Measurements from ENCODE around the gene FAM217A. TPM values are rescaled to one million over a fixed set of nuclear protein-coding genes. Genes with fewer than 3 reads are reported as not detected.

Gene FAM217A
- total RNA-seq, 1 donor from 2014 or later: not detected

DNA sequence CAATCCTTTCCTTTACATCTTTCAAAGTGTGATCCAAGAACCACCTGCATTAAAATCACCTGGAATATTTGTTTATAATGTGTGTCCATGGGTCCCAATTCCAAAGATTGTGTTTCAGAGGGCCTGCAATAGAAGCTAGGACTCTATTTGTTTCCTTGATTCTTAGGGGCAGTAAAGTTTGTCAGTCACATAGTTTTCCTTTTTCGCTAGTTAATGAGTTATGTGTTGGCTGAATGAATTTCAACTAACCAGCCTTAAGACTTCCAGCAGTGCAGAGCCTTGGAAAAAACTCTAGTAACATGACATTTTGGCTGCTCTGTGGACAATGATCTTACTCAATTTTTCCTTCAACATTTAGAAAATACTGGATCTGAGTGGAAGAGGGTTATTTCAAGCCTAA, 11.3 kb downstream of the FAM217A start:
- H3K9me3 Mint-ChIP-seq: no peaks in the 10 kb centered on the region
- TF ChIP-seq, protein P1, sequence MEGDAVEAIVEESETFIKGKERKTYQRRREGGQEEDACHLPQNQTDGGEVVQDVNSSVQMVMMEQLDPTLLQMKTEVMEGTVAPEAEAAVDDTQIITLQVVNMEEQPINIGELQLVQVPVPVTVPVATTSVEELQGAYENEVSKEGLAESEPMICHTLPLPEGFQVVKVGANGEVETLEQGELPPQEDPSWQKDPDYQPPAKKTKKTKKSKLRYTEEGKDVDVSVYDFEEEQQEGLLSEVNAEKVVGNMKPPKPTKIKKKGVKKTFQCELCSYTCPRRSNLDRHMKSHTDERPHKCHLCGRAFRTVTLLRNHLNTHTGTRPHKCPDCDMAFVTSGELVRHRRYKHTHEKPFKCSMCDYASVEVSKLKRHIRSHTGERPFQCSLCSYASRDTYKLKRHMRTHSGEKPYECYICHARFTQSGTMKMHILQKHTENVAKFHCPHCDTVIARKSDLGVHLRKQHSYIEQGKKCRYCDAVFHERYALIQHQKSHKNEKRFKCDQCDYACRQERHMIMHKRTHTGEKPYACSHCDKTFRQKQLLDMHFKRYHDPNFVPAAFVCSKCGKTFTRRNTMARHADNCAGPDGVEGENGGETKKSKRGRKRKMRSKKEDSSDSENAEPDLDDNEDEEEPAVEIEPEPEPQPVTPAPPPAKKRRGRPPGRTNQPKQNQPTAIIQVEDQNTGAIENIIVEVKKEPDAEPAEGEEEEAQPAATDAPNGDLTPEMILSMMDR (conservative IDR thresholded peaks at IDR 0.05): no peak
- H3K4me1 Mint-ChIP-seq (ENCODE audit: unreplicated experiment): no peaks in the 10 kb centered on the region
- H3K27me3 Mint-ChIP-seq: no peaks in the 10 kb centered on the region
- H3K27ac Mint-ChIP-seq: no peak overlapping the region
- H3K36me3 Mint-ChIP-seq: peaks cover 26% of the 10 kb centered on the region
- no peak for DNase-seq (ENCODE audit: extremely low spot score, unreplicated experiment)
- no peak overlapping the region for H3K4me3 Mint-ChIP-seq

GRCh38 chr6:4066029-4066755, 12.7 kb downstream of the FAM217A start:
- DNase-seq (ENCODE audit: extremely low spot score, unreplicated experiment): no peak
- TF ChIP-seq, protein P1 (conservative IDR thresholded peaks at IDR 0.05): no peak
- Mint-ChIP-seq H3K36me3 (peaks cover 30% of the 10 kb centered on the region), H3K27me3 (no peaks in the 10 kb centered on the region), H3K4me1 (ENCODE audit: unreplicated experiment) (no peaks in the 10 kb centered on the region), H3K4me3 (no peak overlapping the region), H3K27ac (peak overlapping the region; percentile 57), H3K9me3 (no peaks in the 10 kb centered on the region)

DNA sequence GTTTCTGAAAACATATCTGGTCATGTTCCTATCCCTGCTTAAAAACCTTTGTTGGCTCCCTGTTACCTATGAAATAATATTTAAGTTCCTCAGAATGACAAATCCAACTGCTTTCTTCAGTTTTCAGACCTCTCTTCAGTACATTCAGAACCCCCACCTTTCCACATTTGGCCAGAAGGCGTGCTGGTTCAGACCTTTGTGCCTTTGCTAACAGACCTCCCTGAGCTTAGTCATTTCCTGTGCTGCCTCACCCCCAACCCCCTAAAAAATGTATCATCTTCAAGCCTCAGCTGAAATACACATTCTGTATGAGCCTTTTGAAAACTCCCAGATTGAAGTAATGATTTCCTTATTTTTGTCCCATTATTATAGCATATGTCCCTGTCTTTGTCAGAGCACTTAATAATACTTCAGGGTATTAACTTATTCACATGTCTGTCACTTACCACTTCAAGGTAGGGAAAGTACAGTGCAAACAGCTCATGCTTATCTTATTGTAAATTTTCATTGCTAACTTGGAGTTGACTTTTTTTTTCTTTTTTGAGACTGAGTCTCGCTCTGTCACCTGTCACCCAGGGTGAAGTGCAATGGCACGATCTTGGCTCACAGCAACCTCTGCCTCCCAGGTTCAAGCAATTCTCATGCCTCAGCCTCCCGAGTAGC, 19.7 kb downstream of the FAM217A start:
- Mint-ChIP-seq H3K27me3 (no peaks in the 10 kb centered on the region), H3K36me3 (peaks cover 43% of the 10 kb centered on the region), H3K9me3 (no peaks in the 10 kb centered on the region), H3K27ac (peak overlapping the region; percentile 33), H3K4me3 (no peak overlapping the region), H3K4me1 (ENCODE audit: unreplicated experiment) (no peaks in the 10 kb centered on the region)
- no peak for DNase-seq (ENCODE audit: extremely low spot score, unreplicated experiment)
- TF ChIP-seq, protein P1 (conservative IDR thresholded peaks at IDR 0.05): no peak

DNA sequence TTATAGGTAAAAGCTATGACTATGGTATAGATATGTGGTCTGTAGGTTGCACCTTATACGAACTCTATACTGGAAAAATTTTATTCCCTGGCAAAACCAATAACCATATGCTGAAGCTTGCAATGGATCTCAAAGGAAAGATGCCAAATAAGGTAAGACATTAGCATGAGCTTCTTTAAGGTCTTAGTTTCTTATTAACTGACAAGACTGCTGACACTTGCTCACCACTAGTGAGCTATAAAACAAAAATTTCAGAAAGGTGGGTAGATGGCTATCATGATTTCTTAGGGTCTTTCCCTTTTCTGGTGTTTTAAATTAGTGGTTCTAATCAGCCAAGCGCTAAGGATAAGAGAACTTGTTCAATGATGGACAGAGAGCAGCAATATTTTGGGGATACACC, 21.9 kb downstream of the FAM217A start:
- TF ChIP-seq, protein P1 (conservative IDR thresholded peaks at IDR 0.05): no peak
- DNase-seq (ENCODE audit: extremely low spot score, unreplicated experiment): no peak
- Mint-ChIP-seq H3K4me3 (no peak overlapping the region), H3K36me3 (peaks cover 28% of the 10 kb centered on the region), H3K27ac (no peak overlapping the region), H3K4me1 (ENCODE audit: unreplicated experiment) (no peaks in the 10 kb centered on the region), H3K9me3 (no peaks in the 10 kb centered on the region), H3K27me3 (no peaks in the 10 kb centered on the region)

DNA sequence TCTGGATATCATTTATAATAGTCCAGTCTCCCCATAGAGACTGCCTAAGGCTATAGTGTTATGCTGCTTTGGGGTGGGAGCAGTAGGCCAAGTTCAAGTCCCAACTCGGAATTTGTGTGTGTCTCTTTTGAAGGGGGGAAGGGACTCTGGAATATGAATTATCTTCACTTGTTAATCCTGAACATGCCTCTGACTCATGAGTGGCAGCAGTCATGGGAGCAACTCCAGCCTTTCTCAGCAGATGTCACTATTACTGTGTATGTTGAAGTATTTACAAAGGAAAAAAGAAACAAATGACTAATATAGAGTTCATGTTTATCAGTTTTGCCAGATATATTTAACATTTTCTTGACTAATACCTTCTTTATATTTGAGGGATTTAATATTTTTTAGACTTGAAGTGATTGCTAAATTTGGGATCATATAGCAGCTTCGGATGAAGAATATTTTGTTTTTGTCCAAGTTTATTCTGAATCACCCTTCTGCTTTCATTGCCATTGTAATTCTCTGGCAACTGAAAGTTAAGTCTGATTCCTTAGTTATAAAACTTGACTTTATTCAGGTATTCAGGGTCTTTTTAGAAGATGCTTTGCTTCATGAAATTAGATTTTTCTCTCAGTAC, 23.4 kb downstream of the FAM217A start:
- no peaks in the 10 kb centered on the region for H3K4me1 Mint-ChIP-seq (ENCODE audit: unreplicated experiment)
- no peak overlapping the region for H3K4me3 Mint-ChIP-seq
- peak overlapping the region; percentile 49 for H3K27ac Mint-ChIP-seq
- TF ChIP-seq, protein P1 (conservative IDR thresholded peaks at IDR 0.05): peak; percentile 62
- no peak for DNase-seq (ENCODE audit: extremely low spot score, unreplicated experiment)
- H3K9me3 Mint-ChIP-seq: no peaks in the 10 kb centered on the region
- peaks cover 24% of the 10 kb centered on the region for H3K36me3 Mint-ChIP-seq
- H3K27me3 Mint-ChIP-seq: no peaks in the 10 kb centered on the region
